NCI-H345 treated with DMSO at 0.1 percent for 48 hours (cell line): Measurements from ENCODE around the gene ATP6V1F.

Experiments
- DNase-seq: peaks from one replicate; lab custom pipeline; 2025; ENCODE audit not compliant: unreplicated experiment; lab: John Stamatoyannopoulos, UW

The ATP6V1F gene

DNA sequence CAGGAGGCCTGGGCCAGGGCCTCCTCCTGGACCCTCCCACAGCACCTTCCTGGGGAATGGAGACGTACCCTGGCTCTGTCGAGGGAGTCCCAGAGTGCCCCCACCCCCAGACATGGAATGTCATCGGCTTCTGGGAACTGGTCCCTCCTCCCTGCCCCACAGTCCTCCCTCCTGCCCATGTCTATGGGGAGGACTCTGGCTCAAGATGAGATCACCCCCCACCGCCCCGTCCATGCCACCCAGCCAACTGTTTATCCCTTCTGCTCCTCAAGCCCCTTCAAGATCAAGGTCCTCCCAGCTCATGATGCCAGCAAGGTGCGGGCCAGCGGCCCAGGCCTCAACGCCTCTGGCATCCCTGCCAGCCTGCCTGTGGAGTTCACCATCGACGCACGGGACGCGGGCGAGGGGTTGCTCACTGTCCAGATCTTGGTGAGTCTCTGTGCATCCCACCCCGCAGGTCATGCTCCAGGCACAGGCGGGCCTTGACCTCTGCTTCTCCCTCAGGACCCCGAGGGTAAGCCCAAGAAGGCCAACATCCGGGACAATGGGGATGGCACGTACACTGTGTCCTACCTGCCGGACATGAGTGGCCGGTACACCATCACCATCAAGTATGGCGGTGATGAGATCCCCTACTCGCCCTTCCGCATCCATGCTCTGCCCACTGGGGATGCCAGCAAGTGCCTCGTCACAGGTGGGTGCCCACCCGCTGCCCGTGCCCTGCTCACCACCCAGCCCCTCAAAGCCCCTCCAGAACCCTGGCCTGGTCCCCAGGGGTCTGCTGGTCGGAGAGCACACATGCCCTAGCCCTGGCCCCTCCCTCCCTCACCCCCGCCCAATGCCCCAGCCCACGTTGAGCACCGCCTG lies 14.1 kb upstream of the ATP6V1F start:
- no peak for DNase-seq

DNA sequence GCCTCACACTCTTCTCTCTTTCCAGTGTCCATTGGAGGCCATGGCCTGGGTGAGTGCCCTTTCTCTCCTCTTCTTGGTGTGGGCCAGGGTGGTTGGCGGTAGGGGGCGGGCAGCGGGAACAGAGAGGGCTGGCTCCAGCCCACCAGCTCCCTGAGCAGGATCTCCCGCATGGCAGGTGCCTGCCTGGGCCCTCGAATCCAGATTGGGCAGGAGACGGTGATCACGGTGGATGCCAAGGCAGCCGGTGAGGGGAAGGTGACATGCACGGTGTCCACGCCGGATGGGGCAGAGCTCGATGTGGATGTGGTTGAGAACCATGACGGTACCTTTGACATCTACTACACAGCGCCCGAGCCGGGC lies 13.5 kb upstream of the ATP6V1F start:
- DNase-seq = no peak

DNA sequence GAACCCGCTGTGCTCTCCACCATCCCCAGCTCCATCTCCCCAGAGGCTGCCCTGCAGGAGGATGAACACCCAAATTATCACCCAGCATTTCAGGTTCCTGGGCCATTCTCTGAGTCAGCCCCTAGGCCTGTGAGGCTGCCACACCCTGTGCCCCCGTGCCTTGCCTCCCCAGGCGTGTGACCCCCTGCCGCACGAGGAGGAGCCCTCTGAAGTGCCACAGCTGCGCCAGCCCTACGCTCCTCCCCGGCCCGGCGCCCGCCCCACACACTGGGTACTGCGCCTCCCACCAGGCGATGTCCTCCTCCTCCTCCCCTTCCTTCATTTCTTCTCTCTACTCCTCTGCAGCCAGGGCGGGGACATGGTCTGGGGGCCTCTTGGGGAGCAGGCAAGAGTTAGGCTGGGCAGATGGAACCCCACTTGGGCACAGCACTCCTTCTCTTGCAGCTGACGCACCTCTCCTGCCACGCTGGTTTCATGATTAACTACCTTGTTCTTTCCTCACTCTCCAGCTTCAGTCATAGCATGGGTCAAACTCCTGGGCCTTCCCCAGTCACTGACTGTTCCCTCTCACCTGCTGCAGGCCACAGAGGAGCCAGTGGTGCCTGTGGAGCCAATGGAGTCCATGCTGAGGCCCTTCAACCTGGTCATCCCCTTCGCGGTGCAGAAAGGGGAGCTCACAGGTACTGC lies 12.7 kb upstream of the ATP6V1F start:
- DNase-seq = no peak

DNA sequence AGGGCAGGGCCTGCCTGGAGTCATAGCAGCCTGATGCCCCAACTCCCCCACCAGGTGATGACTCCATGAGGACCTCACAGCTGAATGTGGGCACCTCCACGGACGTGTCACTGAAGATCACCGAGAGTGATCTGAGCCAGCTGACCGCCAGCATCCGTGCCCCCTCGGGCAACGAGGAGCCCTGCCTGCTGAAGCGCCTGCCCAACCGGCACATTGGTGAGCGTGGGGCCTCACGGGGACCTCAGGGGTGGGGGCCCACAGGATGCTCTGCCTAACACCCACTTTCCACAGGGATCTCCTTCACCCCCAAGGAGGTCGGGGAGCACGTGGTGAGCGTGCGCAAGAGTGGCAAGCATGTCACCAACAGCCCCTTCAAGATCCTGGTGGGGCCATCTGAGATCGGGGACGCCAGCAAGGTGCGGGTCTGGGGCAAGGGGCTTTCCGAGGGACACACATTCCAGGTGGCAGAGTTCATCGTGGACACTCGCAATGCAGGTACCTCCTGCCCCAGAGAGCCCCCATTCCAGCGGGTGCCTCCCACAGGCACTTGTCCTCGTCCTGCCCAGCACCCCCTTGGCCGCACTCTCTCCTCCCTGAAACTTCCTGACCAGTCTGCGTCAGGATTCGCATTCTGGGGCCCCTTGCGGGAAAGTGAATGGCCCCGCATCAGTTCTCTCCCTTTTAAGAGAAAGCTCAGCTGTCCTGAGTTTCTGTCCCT lies 10.0 kb upstream of the ATP6V1F start:
- DNase-seq = no peak

- DNase-seq = no peak
Observed at GRCh38 chr7:128853799-128854198, 8.9 kb upstream of the ATP6V1F start.

GRCh38 chr7:128854396-128854795 lies 8.3 kb upstream of the ATP6V1F start:
- no peak for DNase-seq

- no peak for DNase-seq
Observed at GRCh38 chr7:128855559-128855958, 7.1 kb upstream of the ATP6V1F start.

DNA sequence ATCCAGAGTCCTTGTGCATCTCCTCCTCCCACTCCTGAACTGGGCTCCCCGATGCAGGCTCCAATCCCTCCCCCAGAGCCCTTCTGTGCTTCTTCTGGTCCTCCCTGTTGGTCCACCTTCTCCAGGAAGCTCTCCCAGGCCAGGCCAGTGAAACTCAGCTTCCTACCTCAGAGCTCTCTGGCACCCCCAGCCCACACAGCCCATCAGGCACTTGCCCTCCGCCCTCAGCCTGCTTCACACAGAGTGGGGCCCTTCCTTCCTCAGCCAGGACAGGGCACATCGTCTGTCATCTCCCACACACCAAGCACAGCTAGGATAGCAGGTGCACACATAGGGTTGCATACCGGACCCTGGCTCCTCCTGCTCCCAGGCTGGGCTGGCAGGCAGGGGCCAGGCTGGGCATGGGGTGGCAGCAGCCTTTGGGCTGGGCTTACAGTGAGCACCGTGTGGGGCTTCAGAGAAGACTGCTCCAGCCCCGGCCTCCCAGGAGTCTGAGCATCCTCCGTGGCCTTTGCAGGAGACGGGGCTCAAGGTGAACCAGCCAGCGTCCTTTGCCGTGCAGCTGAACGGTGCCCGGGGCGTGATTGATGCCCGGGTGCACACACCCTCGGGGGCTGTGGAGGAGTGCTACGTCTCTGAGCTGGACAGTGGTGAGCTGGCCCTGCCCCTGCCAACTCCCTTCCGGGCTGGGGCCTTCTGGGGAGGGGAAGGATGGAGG lies 6.5 kb upstream of the ATP6V1F start:
- DNase-seq = no peak

DNA sequence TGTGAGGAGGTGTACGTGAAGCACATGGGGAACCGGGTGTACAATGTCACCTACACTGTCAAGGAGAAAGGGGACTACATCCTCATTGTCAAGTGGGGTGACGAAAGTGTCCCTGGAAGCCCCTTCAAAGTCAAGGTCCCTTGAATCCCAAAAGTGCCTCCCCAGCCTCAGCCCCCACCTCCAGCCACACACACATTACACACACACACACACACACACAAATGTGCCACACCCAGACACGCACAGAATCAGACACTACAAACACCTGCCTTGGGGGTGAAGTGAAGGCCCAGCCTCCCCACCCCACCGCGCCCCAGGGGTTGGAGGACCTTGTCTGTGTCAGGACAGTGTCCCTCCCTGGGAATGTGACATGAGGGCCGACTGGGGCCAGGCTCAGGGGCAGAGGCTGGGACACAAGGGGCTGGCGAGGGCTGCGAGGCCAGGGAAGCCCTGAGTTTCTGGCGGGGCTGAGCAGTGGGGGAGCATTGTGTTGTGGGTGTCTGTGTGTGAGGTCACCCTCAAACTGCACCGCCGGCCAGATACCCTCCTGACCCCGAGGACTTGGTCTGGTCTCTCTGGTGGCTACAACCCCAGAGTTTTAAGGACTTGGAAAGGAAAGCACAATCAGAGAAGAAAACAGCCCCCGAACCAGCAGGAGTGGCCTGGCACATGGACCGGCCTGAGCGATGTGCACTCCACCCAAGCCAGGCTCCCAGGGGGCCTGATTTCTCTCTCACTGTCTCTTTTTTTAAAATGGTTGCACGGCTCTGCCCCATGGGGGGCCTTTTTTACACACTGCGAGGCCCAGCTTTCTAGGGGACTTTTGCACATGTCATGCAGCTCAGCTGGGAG lies 4.0 kb upstream of the ATP6V1F start:
- DNase-seq = no peak

DNA sequence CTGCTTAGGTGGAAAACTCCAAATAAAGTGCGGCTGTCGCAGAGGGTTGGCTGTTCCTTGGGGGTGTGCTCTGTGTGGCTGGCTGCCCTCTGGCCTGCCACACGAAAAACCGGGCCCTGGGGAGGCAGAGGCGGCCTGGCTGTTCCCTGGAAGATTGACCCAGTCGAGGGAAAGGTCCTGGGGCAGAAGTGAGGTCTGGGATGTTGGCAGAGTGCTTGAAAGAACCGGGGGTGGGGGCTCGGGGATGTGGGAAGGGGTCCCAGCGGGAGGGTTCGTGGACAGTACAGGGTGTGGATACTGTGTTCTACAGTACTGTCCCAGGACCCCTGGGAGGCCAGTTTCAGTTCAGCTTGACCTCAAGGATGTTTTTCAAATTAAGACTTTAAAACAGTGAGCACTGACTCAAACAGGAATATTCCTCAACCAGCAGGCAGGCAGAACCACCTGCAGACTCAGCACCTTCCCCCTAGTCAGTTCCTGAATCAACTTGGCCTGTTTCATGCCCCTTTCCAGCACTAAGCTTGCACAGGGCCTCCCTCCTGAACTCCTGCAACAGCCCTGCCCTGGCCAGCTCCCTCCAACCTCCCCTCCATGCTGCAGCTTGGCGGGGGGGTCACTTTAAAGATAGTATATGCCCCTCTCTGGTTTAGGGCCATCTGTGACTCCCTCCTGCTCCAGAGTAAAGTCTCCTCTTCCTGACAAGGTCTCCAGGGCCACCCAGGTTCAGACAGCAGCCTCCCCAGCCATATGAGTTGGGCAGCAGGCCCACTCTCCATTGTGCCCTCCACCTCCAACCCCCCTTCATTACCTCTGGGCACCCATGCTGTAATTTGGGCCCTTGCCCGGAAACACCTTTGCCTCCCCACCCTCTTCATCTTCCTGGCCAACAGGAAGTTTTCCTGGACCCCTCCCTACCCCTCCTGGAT lies 3.2 kb upstream of the ATP6V1F start:
- DNase-seq = no peak

DNA sequence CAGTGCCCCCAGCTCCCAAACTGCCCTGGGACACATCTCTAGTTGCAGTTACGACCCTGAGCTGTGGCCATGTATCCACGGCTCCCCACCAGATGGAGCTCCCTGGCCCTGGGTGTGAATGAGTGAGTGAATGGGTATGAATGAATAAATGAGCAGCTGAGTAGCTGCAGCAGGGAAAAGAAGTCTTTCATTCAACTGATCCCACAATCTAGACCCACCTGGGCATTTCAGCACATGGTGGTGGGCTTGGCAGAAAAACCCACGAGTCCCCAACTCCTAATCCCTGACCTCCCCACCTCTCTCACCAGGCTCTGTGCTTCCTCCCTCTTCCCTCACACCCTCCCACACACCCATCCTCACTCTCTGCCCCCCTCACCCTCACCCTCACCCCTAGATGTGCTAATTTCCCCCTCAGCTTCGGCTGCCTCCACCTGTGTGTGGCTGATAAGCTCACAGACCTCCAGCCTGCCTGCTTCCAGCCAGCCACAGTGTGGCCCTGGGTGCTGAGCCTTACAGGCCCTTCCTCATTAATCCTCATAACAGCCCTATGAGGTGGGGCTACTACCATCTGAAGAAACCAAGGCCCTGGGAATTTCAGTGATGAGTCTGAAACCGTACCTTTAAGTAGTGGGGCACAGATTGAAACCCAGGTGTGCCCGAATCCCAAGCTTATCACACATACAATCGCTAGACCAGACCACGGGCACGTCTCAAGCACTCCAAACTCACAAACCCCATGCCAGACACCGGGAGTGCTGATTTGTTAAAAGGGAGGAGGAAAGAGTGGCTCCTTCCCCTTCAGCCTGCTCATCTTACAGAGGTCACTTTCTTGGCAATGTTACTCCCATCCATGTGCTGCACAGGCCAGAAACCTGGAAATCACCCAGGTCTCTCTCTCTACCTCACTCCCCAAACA lies 2.2 kb upstream of the ATP6V1F start:
- DNase-seq = no peak

GRCh38 chr7:128861957-128862570 lies 592 bp upstream of the ATP6V1F start:
- DNase-seq = no peak

- DNase-seq = no peak
Observed at GRCh38 chr7:128863433-128863989, 855 bp downstream of the ATP6V1F start.

GRCh38 chr7:128865303-128865702 lies 2.6 kb downstream of the ATP6V1F start:
- DNase-seq = no peak

GRCh38 chr7:128865996-128866877 lies 3.6 kb downstream of the ATP6V1F start:
- no peak for DNase-seq

DNA sequence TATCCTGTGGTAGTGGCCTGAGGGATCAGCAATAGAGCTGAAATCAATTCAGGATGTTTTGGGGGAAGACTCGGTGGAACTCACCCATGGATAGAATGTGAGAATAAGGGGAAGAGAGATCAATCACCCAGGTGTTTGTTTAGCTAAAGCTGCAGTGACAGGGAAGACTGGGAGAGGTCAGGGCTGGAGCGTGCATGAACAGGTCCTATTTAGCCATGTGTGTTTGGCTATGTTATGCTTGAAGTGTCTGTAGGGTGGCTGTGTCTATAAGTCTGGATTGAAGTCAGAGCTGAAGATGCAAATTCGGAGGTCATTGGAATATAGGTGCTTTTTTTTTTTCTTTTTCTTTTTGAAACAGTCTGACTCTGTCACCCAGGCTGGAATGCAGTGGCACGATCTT lies 4.6 kb downstream of the ATP6V1F start:
- DNase-seq = no peak
